Peyer's patch (tissue), 4 donors: ENCODE data around the gene SUPV3L1. TPM values are rescaled to one million over a fixed set of nuclear protein-coding genes. Genes with fewer than 3 reads are reported as not detected.
A peak's percentile ranks its signal among the peaks of the same experiment; 100 is the strongest.
"Not testable (repeated sequence)": the region's sequence is repeated elsewhere in the genome, so short reads cannot be mapped to it uniquely, and the experiment has no call there.

Experiments
- DNase-seq, 3 donors: peaks; one replicate each; pipeline ENCODE4 v3.0.0-alpha.2; 2017 to 2019
- H3K27ac ChIP-seq, 4 donors: fragments of 200-600 bp; sonication (generic); one replicate each; pipeline ENCODE4 v1.5.1; 2016 to 2019
- H3K27me3 ChIP-seq, 2 donors: fragments of 200-600 bp; sonication (generic); one replicate each; pipeline ENCODE4 v1.5.1; 2019
- H3K36me3 ChIP-seq, 3 donors: fragments of 200-600 bp; sonication (generic); one replicate each; pipeline ENCODE4 v1.5.1; 2016 to 2019
- H3K4me1 ChIP-seq, 4 donors: fragments of 200-600 bp; sonication (generic); one replicate each; pipeline ENCODE4 v1.5.1; 2016 to 2019
- H3K4me3 ChIP-seq, 4 donors: fragments of 200-600 bp; sonication (generic); 1 replicate in 3 of 4; 2 replicates in 1 of 4; pipeline ENCODE4 v1.5.1; 2016 to 2019; ENCODE audit warnings: mild to moderate bottlenecking in 1 of 4
- H3K9me3 ChIP-seq, 4 donors: fragments of 200-600 bp; sonication (generic); one replicate each; pipeline ENCODE4 v1.5.1; 2016 to 2019; ENCODE audit warnings: mild to moderate bottlenecking in 1 of 4
- POLR2A ChIP-seq, 2 donors: fragments of 450-650 bp; IDR thresholded peaks; one replicate each; pipeline ENCODE4 v1.5.1; 2017; ENCODE audit warnings: antibody characterized with exemption in 2 of 2, mild to moderate bottlenecking in 2 of 2, moderate library complexity in 2 of 2
- total RNA-seq, 4 donors: library from RNA; depleted of rRNA; stranded (reverse); fragments of >200 nt; gene quantifications; one replicate each; pipeline ENCODE4 v1.1.0, GENCODE V29; 2016
- TF ChIP-seq, protein P1 (sequence below), 6 experiments: fragments of 450-650 bp in 4 of 6; fragments of 200-600 bp in 2 of 6; sonication (generic) in 1 of 6; IDR thresholded peaks; one replicate each; pipeline ENCODE4 v1.5.1; 2017 to 2019; ENCODE audit warnings: antibody characterized with exemption in 6 of 6, mild to moderate bottlenecking in 3 of 6, moderate library complexity in 1 of 6

Gene SUPV3L1
- total RNA-seq, 4 donors from 2014 or later: 20.5 to 50.3 (median 31.2) TPM

DNA sequence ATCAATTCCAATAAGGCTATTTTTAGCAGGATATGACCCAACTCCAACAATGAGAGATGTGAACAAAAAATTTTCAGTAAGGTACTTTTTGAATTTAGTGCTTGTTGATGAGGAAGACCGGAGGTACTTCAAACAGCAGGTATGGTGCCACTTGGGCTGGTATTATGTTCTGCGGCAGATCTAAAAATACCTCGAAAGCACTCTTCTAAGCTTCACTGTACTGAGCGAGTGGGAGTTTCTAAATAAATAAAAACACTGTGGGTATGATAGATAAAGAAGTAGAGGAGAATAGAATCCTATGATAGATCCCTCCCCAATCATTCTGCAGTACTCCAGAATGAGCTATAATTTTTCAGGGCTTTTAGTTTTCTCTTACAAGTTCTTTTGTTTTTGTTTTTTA is 11.5 kb upstream of the SUPV3L1 start:
- H3K9me3 ChIP-seq: no peaks in the 10 kb centered on the region
- H3K27ac ChIP-seq: no peak overlapping the region
- TF ChIP-seq, protein P1, sequence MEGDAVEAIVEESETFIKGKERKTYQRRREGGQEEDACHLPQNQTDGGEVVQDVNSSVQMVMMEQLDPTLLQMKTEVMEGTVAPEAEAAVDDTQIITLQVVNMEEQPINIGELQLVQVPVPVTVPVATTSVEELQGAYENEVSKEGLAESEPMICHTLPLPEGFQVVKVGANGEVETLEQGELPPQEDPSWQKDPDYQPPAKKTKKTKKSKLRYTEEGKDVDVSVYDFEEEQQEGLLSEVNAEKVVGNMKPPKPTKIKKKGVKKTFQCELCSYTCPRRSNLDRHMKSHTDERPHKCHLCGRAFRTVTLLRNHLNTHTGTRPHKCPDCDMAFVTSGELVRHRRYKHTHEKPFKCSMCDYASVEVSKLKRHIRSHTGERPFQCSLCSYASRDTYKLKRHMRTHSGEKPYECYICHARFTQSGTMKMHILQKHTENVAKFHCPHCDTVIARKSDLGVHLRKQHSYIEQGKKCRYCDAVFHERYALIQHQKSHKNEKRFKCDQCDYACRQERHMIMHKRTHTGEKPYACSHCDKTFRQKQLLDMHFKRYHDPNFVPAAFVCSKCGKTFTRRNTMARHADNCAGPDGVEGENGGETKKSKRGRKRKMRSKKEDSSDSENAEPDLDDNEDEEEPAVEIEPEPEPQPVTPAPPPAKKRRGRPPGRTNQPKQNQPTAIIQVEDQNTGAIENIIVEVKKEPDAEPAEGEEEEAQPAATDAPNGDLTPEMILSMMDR (IDR thresholded peaks at IDR 0.05): no peak
- no peak for TF ChIP-seq POLR2A (IDR thresholded peaks at IDR 0.05)
- no peak overlapping the region for H3K4me3 ChIP-seq
- no peaks in the 10 kb centered on the region for H3K27me3 ChIP-seq
- no peaks in the 10 kb centered on the region for H3K4me1 ChIP-seq
- DNase-seq: no peak
- peaks cover 0 to 84% (median 0%) of the 10 kb centered on the region in 3 donors for H3K36me3 ChIP-seq

DNA sequence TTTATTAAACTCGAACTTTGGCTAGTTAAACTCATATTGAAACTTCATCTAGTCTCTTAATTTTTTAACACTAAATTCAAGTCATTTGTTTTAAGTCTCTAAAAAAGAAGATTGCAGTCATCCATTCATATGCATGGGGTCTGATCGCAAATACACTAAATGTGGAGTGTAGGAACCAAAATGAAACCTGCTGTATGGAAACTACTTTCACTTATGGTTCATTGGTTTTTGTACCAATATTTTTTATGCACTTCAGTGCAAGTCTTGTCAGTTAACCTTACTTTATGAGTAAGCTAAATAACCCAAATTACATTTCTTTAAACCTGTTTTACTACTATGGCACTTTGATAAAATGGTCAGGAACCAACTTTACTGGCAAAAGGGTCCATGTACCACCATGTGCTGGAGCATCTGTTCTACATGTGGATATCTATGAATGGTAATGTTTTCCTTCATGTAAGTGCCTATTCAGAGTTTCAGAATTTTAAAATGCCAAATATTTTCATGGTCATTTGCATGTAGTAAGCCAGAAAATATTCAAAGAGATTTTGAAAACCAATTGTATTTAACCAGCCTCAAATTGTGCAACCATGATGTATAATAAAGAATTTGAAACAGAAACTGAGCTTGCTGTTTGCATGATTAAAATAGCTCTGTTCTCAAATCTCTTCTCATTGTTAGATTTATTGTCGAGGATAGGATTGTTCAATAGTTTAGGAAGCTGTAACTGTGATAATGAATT is 7.6 kb upstream of the SUPV3L1 start:
- H3K9me3 ChIP-seq: no peaks in the 10 kb centered on the region
- H3K4me1 ChIP-seq: no peaks in the 10 kb centered on the region
- peaks cover 0 to 47% (median 0%) of the 10 kb centered on the region in 3 donors for H3K36me3 ChIP-seq
- no peak for TF ChIP-seq POLR2A (IDR thresholded peaks at IDR 0.05)
- no peak overlapping the region for H3K4me3 ChIP-seq
- H3K27ac ChIP-seq: no peak overlapping the region
- DNase-seq: no peak
- no peaks in the 10 kb centered on the region for H3K27me3 ChIP-seq

DNA sequence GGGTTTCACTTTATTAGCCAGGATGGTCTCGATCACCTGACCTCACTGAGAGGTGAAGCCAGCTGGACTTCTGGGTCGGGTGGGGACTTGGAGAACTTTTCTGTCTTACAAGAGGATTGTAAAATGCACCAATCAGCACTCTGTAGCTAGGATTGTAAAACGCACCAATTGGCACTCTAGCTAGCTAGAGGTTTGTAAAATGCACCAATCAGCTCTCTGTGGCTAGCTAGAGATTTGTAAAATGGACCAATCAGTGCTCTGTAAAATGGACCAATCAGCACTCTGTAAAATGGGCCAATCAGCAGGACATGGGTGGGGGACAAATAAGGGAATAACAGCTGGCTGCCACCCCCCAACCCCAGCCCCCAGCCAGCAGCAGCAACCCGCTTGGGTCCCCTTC is 4.7 kb upstream of the SUPV3L1 start:
- not testable (repeated sequence) for H3K4me1 ChIP-seq, DNase-seq, H3K27me3 ChIP-seq, H3K9me3 ChIP-seq, H3K4me3 ChIP-seq, H3K27ac ChIP-seq
- peaks cover 0 to 22% (median 0%) of the 10 kb centered on the region in 3 donors for H3K36me3 ChIP-seq

DNA sequence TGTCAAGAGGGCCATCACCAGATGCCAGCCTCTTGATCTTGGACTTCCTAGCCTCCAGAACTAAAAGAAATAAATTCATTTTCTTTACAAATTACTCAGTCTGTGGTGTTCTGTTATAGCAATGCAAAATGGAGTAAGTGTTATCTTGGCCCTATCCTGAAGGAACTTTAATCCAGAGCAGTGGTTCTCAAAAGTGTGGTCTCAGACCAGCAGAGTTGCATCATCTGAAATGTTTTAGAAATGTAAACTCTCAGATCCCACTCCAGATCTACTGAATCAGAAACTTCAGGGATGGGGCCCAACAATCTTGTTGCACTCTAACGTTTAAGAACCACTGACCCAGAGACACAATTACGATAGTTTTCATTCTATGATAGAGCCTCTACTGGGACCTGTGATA is 3.2 kb upstream of the SUPV3L1 start:
- Histone ChIP-seq H3K4me3 (no peak overlapping the region), H3K36me3 (peaks cover 0 to 7% (median 0%) of the 10 kb centered on the region in 3 donors), H3K27me3 (no peaks in the 10 kb centered on the region), H3K9me3 (no peaks in the 10 kb centered on the region), H3K27ac (no peak overlapping the region), H3K4me1 (peaks cover 0 to 16% (median 6%) of the 10 kb centered on the region in 4 donors)
- DNase-seq: no peak
- TF ChIP-seq, protein P1 (IDR thresholded peaks at IDR 0.05): no peak
- no peak for TF ChIP-seq POLR2A (IDR thresholded peaks at IDR 0.05)

DNA sequence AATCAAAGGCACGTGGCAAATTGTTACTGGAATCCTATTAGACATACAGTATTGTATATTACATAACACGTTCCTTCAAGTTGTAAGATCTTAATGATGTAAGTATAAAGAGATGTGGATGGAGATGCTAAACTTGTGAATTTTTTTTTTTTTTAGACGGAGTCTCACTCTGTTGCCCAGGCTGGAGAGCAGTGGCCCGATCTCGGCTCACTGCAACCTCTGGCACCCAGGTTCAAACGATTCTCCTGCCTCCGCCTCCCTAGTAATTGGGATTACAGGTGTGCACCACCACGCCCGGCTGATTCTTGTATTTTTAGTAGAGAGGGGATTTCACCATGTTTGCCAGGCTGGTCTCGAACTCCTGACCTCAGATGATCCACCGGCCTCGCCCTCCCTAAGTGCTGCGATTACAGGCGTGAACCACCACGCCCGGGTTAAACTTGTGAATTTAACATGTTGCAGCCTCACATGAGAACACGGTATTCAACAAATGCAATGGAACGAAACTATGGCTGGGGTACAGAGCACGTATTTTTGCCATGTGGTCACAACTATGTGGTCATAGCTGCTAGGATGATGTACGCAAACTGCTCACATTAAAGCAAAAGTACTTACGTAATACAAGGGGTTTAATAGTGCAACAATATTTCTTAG is 818 bp upstream of the SUPV3L1 start:
- no peaks in the 10 kb centered on the region for H3K9me3 ChIP-seq

DNA sequence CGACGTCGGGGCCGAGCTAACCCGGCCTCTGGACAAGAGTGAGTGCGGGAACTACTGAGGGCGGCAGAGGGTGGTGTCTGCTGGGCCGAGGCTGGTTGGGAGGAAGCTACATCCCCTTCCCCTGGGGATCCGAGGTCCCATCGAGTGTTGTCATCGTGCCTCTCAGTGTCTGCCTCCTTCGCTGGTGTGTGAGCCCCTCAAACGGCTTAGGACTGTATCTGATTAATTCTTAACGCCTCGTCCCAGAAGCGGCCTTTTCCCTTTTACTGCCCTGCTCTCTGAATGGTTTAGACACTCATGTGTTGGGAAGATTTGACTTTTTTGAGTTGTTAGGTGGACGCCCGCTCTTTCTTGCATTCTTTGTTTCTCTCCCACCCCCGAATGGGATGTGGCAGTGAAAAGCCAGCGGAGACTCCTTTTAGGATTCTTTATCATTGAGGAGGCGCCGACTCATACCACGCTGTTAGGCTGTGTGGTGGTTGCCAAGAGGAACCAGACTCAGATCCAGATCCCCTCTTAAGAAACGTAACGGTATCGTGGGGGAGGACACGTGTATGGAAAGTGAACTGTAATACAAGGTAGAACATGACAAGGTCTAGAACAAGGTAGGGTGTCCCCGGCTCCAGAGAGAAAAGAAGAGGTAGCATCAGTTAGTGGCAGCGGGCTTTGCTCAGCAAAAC is 631 bp downstream of the SUPV3L1 start:
- TF ChIP-seq, protein P1 (IDR thresholded peaks at IDR 0.05): no peak
- no peak for TF ChIP-seq POLR2A (IDR thresholded peaks at IDR 0.05)
- Histone ChIP-seq H3K27me3 (no peaks in the 10 kb centered on the region), H3K36me3 (peaks cover 0 to 15% (median 0%) of the 10 kb centered on the region in 3 donors), H3K4me1 (peaks cover 0 to 22% (median 6%) of the 10 kb centered on the region in 4 donors), H3K27ac (peak overlapping the region; percentile 86 to 92 (median 90)), H3K9me3 (no peaks in the 10 kb centered on the region), H3K4me3 (peak overlapping the region; percentile 84 to 99 (median 90))
- DNase-seq: no peak

More for the DNA sequence above, 818 bp upstream of the SUPV3L1 start:
- H3K36me3 ChIP-seq: peaks cover 0 to 15% (median 0%) of the 10 kb centered on the region in 3 donors
- H3K27me3 ChIP-seq: no peaks in the 10 kb centered on the region
- DNase-seq: no peak
- TF ChIP-seq POLR2A (IDR thresholded peaks at IDR 0.05): no peak
- TF ChIP-seq, protein P1 (IDR thresholded peaks at IDR 0.05): no peak
- peak overlapping the region; percentile 84 to 99 (median 90) for H3K4me3 ChIP-seq
- H3K4me1 ChIP-seq: peaks cover 0 to 22% (median 6%) of the 10 kb centered on the region in 4 donors
- peak overlapping the region; percentile 86 to 92 (median 90) for H3K27ac ChIP-seq
